Keratinocyte (primary cell): ENCODE measurements around the gene ITIH5. TPM values are rescaled to one million over a fixed set of nuclear protein-coding genes. Genes with fewer than 3 reads are reported as not detected.

Source experiments
- DNase-seq: peaks from one replicate; pipeline ENCODE4 v3.0.0-alpha.2; 2011; ENCODE audit warnings: low read depth, missing footprints, low spot score
- FAIRE-seq: peaks from 2 replicates; lab custom pipeline; 2011; peaks lifted over from hg19 to GRCh38; lab: Jason Lieb, UNC
- H2AFZ ChIP-seq: 2 replicates; pipeline ENCODE4 v1.6.0; 2012; ENCODE audit warnings: low read length, control low read depth, inconsistent platforms; ENCODE audit not compliant: control insufficient read depth
- H3K27ac ChIP-seq: 2 replicates; pipeline ENCODE4 v1.5.1; 2011; ENCODE audit warnings: low read length; ENCODE audit not compliant: control insufficient read depth, insufficient read depth
- H3K27me3 ChIP-seq: 3 replicates; pipeline ENCODE4 v1.6.0; 2011; ENCODE audit warnings: low read length; ENCODE audit not compliant: control insufficient read depth, insufficient read depth; ENCODE audit errors: extremely low read depth
- H3K36me3 ChIP-seq, 2 experiments: 2 replicates in 1 of 2; 3 replicates in 1 of 2; pipeline ENCODE4 v1.5.1; 2011; ENCODE audit warnings: low read length in 2 of 2, mild to moderate bottlenecking in 1 of 2; ENCODE audit not compliant: control insufficient read depth in 2 of 2, insufficient read depth in 2 of 2; ENCODE audit errors: extremely low read depth in 1 of 2
- H3K4me1 ChIP-seq: 3 replicates; pipeline ENCODE4 v1.5.1; 2011; ENCODE audit warnings: low read length; ENCODE audit not compliant: control insufficient read depth, insufficient read depth; ENCODE audit errors: extremely low read depth
- H3K4me2 ChIP-seq: 3 replicates; pipeline ENCODE4 v1.6.0; 2011; ENCODE audit warnings: low read depth, low read length; ENCODE audit not compliant: control insufficient read depth, insufficient read depth; ENCODE audit errors: extremely low read depth
- H3K4me3 ChIP-seq, 3 experiments: fragments of 200-600 bp in 1 of 3; sonication (generic) in 1 of 3; 2 replicates in 2 of 3; 3 replicates in 1 of 3; pipeline ENCODE4 v1.5.1; 2011 to 2016; ENCODE audit warnings: low read length in 3 of 3, mild to moderate bottlenecking in 3 of 3, control low read depth in 2 of 3, inconsistent platforms in 1 of 3, low read depth in 1 of 3, mixed read lengths in 1 of 3, mixed run types in 1 of 3, moderate library complexity in 1 of 3; ENCODE audit not compliant: control insufficient read depth in 2 of 3, insufficient read depth in 2 of 3; ENCODE audit errors: extremely low read depth in 1 of 3
- H3K79me2 ChIP-seq: 2 replicates; pipeline ENCODE4 v1.6.0; 2012; ENCODE audit warnings: low read length; ENCODE audit not compliant: control insufficient read depth, insufficient read depth
- H3K9ac ChIP-seq: 3 replicates; pipeline ENCODE4 v1.6.0; 2011; ENCODE audit warnings: low read length; ENCODE audit not compliant: control insufficient read depth, insufficient read depth; ENCODE audit errors: extremely low read depth
- H3K9me1 ChIP-seq: 3 replicates; pipeline ENCODE4 v1.6.0; 2011; ENCODE audit warnings: low read length; ENCODE audit not compliant: control insufficient read depth, insufficient read depth; ENCODE audit errors: extremely low read depth
- H3K9me3 ChIP-seq: 2 replicates; pipeline ENCODE4 v1.5.1; 2012; ENCODE audit warnings: low read depth, low read length; ENCODE audit not compliant: control insufficient read depth
- H4K20me1 ChIP-seq: 3 replicates; pipeline ENCODE4 v1.6.0; 2011; ENCODE audit warnings: low read length; ENCODE audit not compliant: control insufficient read depth, insufficient read depth; ENCODE audit errors: extremely low read depth
- CTCF ChIP-seq, 3 experiments: IDR thresholded peaks in 1 of 3; conservative IDR thresholded peaks in 1 of 3; optimal IDR thresholded peaks in 1 of 3; 2 replicates in 2 of 3; 3 replicates in 1 of 3; pipeline versions ENCODE3 to v1.5.1; 2011; ENCODE audit warnings: low read length in 3 of 3, mild to moderate bottlenecking in 3 of 3, moderate library complexity in 2 of 3, control low read depth in 1 of 3, inconsistent platforms in 1 of 3; ENCODE audit not compliant: insufficient read depth in 2 of 3; ENCODE audit errors: extremely low read depth in 1 of 3
- EZH2 ChIP-seq: IDR thresholded peaks from one replicate; pipeline ENCODE4 v1.6.1; 2012; ENCODE audit warnings: inconsistent platforms, mild to moderate bottlenecking, low read length, moderate library complexity
- dilution Hi-C: fragments of 300-500 bp; cut with MboI; formaldehyde crosslinking; loops from one replicate; pipeline ENCODE4 v1.7.0; 2020; ENCODE audit warnings: low sequenced_read_pairs; ENCODE audit not compliant: extremely low pct_ligation_motif_present
- polyA plus RNA-seq, 5 experiments: library from polyadenylated mRNA; depleted of rRNA in 3 of 5; stranded (reverse) in 3 of 5; stranded (forward) in 1 of 5; unstranded in 1 of 5; fragments of >200 nt; gene quantifications; 1 replicate in 1 of 5; 2 replicates in 3 of 5; 3 replicates in 1 of 5; pipeline versions ENCODE4 v1.2.1 to v1.2.3, GENCODE V29; 2011 to 2012; ENCODE audit warnings: missing spikeins in 2 of 5, low read depth in 1 of 5, low replicate concordance in 1 of 5

ITIH5 gene
- polyA plus RNA-seq, 1 donor (not counting 4 experiments of a cell fraction or from before 2014, with no cell fraction given): not detected

- no peaks in the 10 kb centered on the region for H3K36me3 ChIP-seq
- no peaks in the 10 kb centered on the region for H3K79me2 ChIP-seq
- no peak overlapping the region for H2AFZ ChIP-seq
- DNase-seq (no peak), FAIRE-seq (no peak)
- H4K20me1 ChIP-seq: no peaks in the 10 kb centered on the region
- no peaks in the 10 kb centered on the region for H3K9me3 ChIP-seq
- no peaks in the 10 kb centered on the region for H3K9me1 ChIP-seq
- H3K27me3 ChIP-seq: no peaks in the 10 kb centered on the region
- no peak overlapping the region for H3K27ac ChIP-seq
- no peak overlapping the region for H3K9ac ChIP-seq
- no peaks in the 10 kb centered on the region for H3K4me1 ChIP-seq
- no peak for TF ChIP-seq CTCF (optimal IDR thresholded peaks at IDR 0.05 in 1 of 3, IDR thresholded peaks at IDR 0.05 in 1 of 3, conservative IDR thresholded peaks at IDR 0.05 in 1 of 3; ENCODE audit: extremely low read depth in 1 of 3, insufficient read depth in 2 of 3, low read length in 3 of 3)
- dilution Hi-C loops: no loop called here
- H3K4me2 ChIP-seq: no peak overlapping the region
- H3K4me3 ChIP-seq: no peak overlapping the region
Measured at GRCh38 chr10:7523656-7524055, 143.1 kb downstream of the ITIH5 start.

DNA sequence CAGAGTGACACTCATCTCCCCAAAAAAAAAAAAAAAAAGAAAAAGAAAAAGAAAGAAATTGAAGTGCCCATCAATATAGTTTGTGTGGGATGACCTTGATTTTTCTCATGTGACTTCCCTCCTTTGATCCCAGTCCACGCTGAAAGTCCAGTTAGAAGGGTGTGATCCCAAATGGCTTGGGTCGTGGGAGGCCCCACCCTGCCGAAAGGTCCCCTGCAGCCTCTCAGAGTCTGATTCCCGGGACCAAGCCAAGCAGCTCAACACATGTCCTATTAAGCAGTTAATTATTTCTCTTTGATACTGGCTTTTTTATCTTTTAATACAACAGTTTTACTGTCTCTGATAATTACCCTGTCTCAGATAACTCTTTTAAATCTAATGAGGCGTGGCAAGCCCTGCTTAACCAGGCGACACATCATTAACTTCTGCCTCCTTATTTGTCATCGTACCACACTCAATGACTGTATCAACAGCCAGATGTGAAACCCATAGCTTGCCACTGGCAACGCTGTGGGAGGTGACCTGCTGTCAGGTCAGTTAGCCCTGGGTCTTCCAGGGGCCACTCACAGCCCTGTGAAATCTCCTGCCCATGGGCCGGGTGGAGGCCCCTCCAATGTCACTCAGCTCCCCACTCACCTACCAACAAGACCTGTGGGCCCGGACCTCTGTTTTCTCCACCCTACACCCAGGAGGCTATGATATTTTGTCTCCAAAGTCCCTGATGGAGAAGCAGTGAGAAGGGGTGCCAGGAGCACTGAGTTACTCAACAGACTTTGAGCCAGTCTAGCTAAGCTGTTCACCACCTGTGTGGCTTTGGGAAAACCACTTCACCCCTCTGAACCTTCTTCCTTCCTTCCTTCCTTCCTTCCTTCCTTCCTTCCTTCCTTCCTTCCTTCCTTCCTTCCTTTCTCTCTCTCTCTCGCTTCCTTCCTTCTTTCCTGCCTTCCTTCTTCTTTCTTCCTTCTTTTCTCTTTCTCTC is 146.0 kb downstream of the ITIH5 start:
- H2AFZ ChIP-seq: no peak overlapping the region
- no peak overlapping the region for H3K27ac ChIP-seq
- TF ChIP-seq EZH2 (no peak), CTCF (optimal IDR thresholded peaks at IDR 0.05 in 1 of 3, IDR thresholded peaks at IDR 0.05 in 1 of 3, conservative IDR thresholded peaks at IDR 0.05 in 1 of 3; ENCODE audit: extremely low read depth in 1 of 3, insufficient read depth in 2 of 3, low read length in 3 of 3) (no peak)
- H3K9me1 ChIP-seq: no peaks in the 10 kb centered on the region
- dilution Hi-C loops: no loop called here
- H3K36me3 ChIP-seq: no peaks in the 10 kb centered on the region
- no peaks in the 10 kb centered on the region for H3K4me1 ChIP-seq
- H3K4me2 ChIP-seq: no peak overlapping the region
- DNase-seq: no peak
- no peaks in the 10 kb centered on the region for H3K27me3 ChIP-seq
- H3K4me3 ChIP-seq: no peak overlapping the region
- H4K20me1 ChIP-seq: no peaks in the 10 kb centered on the region
- no peaks in the 10 kb centered on the region for H3K79me2 ChIP-seq
- no peak overlapping the region for H3K9ac ChIP-seq
- no peaks in the 10 kb centered on the region for H3K9me3 ChIP-seq
- FAIRE-seq: no peak
